VCaP (cell line): ENCODE results near the gene MSANTD7.

Source experiments
- H3K27ac ChIP-seq: fragments of 450-650 bp; 2 replicates; pipeline ENCODE4 v1.5.1; 2017
- CTCF ChIP-seq: fragments of 450-650 bp; conservative IDR thresholded peaks from 2 replicates; pipeline ENCODE4 v1.5.1; 2017; ENCODE audit warnings: mild to moderate bottlenecking, moderate library complexity

The MSANTD7 gene

DNA sequence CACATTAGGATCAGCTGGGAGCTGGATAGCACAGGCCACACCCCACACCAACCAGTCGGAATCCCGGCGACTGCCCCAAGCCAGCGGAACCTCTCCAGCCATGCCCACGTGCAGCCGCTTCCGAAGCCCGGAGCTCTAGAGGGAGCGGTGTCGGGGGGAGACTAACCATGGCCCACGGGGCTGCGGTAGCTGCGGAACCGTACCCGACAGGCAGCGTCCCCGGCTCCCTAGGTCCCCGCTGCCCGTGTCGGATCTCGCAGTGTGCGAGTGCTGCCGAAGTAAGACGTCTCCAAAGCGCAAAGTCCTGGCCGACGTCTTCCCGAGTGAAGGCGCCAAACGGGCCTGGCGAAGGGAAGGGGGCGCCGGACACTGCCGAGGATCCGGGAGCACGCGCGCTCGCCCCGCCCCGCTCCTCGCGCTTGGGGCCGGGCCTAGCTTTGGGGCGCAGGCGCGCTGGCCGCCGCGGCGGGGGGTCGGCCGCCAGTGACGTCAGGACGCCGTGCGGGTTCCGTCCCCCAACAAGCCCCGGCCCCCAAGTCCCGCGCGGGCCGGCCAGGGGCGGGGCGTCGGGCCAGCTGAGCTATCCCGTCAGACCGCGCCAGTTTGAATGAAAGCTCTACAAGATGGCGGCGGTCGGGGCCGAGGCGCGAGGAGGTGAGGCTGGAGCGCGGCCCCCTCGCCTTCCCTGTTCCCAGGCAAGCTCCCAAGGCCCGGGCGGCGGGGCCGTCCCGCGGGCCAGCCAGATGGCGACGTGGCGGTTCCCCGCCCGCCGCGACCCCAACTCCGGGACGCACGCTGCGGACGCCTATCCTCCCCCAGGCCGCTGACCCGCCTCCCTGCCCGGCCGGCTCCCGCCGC, 40.4 kb downstream of the MSANTD7 start, which contains the start of gene SUV39H2:
SUV39H2 (plus strand) TSS at position 601 of the 858 bp plus-strand sequence; CDS start at position 624, 23 bp downstream.
- H3K27ac ChIP-seq, result peak within 1 kb of the TSS; percentile 92
- no peak for TF ChIP-seq CTCF

DNA sequence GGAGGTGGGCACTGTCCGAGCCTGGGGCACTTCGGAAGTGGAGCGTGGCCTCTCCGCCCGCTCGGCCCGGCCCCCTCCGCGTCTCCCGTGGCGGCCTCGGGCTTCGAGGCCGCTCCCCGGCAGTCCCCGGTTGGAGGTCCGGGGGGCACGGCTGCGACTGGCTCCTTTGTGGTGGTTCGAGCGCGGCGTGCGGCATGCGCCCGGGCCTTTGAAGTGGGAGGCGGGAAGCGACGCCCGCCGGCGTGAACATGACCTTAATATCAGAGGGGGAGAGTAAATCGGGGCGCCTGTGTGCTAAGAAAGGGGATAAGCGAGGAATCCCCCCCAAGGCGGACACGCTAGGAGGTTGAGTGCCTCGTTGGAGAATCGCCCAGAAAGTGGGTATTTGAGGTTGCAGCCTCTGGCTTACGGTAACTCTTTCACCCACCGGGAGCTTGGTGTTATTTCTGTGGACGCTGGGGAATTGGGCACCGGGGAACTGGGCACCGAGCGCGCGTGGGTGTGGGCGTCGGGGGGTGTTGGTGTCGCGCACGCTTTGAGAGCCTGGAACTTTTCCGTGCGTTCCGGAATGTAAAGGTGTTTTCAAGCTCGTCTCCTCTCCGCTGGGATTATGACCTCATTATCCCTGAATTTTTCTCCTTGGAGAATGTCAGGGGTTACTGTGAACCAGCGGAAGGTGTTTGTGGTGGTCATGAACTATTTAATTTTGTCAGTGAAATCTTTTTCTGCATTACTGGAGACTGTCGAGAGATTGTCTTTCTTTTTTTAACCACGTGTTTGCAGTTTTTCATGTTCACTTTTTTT, 41.2 kb downstream of the MSANTD7 start:
- no peak for TF ChIP-seq CTCF
- peak overlapping the region; percentile 92 for H3K27ac ChIP-seq

GRCh38 chr10:14879928-14880193, 41.8 kb downstream of the MSANTD7 start:
- TF ChIP-seq CTCF, result no peak
- peak overlapping the region; percentile 92 for H3K27ac ChIP-seq

- peak overlapping the region; percentile 92; the same call in 1 of the 2 replicates for H3K27ac ChIP-seq
- TF ChIP-seq CTCF, result no peak
Measured at GRCh38 chr10:14880229-14880628, 42.1 kb downstream of the MSANTD7 start.

DNA sequence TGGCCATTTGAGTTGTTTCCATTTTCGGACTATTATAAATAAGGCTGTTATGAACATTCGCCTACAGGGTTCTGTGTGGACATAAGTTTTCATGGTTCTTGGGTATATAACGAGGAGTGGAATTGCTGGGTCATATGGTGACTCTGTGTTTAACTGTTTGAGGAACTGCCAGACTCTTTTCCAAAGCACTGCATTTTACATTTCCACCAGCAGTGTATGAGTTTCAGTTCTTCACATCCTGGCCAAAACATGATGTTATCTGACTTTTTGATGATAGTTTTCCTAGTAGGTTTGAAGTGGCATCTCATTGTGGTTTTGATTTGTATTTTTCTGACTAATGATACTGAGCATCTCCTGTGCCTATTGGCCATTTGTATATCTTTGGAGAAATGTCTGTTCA, 46.0 kb downstream of the MSANTD7 start:
- TF ChIP-seq CTCF, result no peak

More for the DNA sequence above, 46.0 kb downstream of the MSANTD7 start:
- H3K27ac ChIP-seq, result no peak overlapping the region
